Colonic mucosa (tissue), 4 donors: ENCODE data around the gene KDM7A. TPM values are rescaled to one million over a fixed set of nuclear protein-coding genes. Genes with fewer than 3 reads are reported as not detected.

Experiments
- DNase-seq: peaks from one replicate; pipeline ENCODE4 v3.0.0-alpha.2; 2020
- H3K27ac ChIP-seq: fragments of 200-600 bp; one replicate; pipeline ENCODE4 v1.8.0; 2021
- H3K27me3 ChIP-seq: fragments of 200-600 bp; one replicate; pipeline ENCODE4 v1.8.0; 2021
- H3K36me3 ChIP-seq: fragments of 200-600 bp; one replicate; pipeline ENCODE4 v1.8.0; 2021
- H3K4me1 ChIP-seq: fragments of 200-600 bp; one replicate; pipeline ENCODE4 v1.8.0; 2021; ENCODE audit warnings: mild to moderate bottlenecking
- H3K4me3 ChIP-seq: fragments of 200-600 bp; one replicate; pipeline ENCODE4 v1.8.0; 2021
- H3K9ac ChIP-seq, 2 donors: one replicate each; pipeline ENCODE4 v1.7.0; 2013; ENCODE audit warnings: control low read depth in 2 of 2, low read depth in 2 of 2, low read length in 2 of 2
- H3K9me3 ChIP-seq: fragments of 200-600 bp; one replicate; pipeline ENCODE4 v1.8.0; 2021
- intact Hi-C: fragments of 100-400 bp; cut with DNase I; formaldehyde crosslinking; loops from one replicate; pipeline ENCODE4 v1.14.1; 2022
- total RNA-seq, 2 donors: library from RNA; stranded (reverse); fragmentation: NEBNext Ultra II Directional in 1 of 2; extraction: Animal tissue kit (Norgen Biotek cat#: 25700) in 1 of 2; gene quantifications; one replicate each; pipeline ENCODE4 v1.2.1, GENCODE V29; 2021
- TF ChIP-seq, protein P1 (sequence below): fragments of 200-600 bp; IDR thresholded peaks from one replicate; pipeline ENCODE4 v1.8.0; 2022; ENCODE audit warnings: antibody characterized with exemption, mild to moderate bottlenecking
- donor health status: healthy.
- donor health status: DM: no; HTN: no; CAD: no.
- donor health status: DM: no; HTN: no; CAD: no.

Gene KDM7A
- total RNA-seq, 2 donors from 2014 or later: 14.7 to 37.5 TPM

DNA sequence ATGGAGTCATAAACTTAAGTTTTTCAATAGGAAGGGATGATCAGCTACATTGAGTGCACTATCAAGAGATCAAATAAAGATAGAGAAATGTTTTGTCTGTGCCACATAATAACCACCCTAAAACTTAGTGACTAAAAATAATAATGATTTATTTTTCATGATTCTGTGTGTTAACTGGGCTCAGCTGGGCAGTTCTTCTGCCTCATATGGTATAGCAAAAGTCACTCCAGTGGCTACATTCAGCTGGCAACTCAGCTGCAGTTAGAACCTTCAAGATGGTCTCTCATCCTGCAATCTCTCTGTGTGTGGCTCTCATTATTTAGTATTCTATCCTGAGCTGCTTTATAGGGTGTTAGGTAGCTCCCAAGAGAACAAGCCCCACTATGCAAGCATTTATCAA, 106.2 kb downstream of the KDM7A start:
- Histone ChIP-seq H3K4me1 (no peaks in the 10 kb centered on the region), H3K27ac (no peak overlapping the region), H3K4me3 (no peak overlapping the region), H3K9ac (no peak overlapping the region), H3K9me3 (no peaks in the 10 kb centered on the region), H3K36me3 (no peaks in the 10 kb centered on the region), H3K27me3 (no peaks in the 10 kb centered on the region)
- intact Hi-C loops: no loop called here
- no peak for DNase-seq
- TF ChIP-seq, protein P1, sequence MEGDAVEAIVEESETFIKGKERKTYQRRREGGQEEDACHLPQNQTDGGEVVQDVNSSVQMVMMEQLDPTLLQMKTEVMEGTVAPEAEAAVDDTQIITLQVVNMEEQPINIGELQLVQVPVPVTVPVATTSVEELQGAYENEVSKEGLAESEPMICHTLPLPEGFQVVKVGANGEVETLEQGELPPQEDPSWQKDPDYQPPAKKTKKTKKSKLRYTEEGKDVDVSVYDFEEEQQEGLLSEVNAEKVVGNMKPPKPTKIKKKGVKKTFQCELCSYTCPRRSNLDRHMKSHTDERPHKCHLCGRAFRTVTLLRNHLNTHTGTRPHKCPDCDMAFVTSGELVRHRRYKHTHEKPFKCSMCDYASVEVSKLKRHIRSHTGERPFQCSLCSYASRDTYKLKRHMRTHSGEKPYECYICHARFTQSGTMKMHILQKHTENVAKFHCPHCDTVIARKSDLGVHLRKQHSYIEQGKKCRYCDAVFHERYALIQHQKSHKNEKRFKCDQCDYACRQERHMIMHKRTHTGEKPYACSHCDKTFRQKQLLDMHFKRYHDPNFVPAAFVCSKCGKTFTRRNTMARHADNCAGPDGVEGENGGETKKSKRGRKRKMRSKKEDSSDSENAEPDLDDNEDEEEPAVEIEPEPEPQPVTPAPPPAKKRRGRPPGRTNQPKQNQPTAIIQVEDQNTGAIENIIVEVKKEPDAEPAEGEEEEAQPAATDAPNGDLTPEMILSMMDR: no peak

DNA sequence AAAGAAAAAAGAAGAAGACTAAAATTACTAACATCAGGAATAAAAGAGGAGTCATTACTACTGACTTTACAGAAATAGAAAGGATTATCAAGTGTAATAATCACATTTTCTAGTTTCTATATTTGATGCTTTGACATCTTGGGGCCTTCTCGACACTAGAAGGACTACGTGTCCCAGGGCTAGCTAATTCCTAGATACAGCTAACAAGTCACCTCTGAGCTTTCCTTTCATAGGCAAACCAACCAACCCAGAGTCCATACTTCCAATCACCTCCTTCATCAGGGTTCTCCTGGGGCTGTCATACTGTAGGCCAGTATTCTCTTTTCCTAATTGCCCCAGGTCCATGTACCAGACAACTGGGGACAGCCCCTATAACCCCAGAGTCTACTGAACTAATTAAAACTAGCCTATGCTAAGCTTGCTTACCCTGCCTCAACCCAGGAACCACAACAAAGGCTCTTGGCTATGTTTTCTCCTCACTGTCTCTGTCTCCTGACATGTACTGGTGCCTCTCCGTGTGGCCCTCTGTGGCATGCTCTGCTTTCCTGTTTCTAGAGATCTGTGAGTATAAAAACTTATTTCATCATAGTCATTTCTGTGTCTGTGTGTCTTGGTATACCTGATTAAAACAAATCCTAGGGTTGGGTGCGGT, 107.4 kb downstream of the KDM7A start:
- Histone ChIP-seq H3K4me1 (no peaks in the 10 kb centered on the region), H3K9me3 (no peaks in the 10 kb centered on the region), H3K9ac (no peak overlapping the region), H3K36me3 (no peaks in the 10 kb centered on the region), H3K27ac (no peak overlapping the region), H3K27me3 (no peaks in the 10 kb centered on the region), H3K4me3 (no peak overlapping the region)
- DNase-seq: no peak
- TF ChIP-seq, protein P1: no peak
- intact Hi-C loops: no loop called here

DNA sequence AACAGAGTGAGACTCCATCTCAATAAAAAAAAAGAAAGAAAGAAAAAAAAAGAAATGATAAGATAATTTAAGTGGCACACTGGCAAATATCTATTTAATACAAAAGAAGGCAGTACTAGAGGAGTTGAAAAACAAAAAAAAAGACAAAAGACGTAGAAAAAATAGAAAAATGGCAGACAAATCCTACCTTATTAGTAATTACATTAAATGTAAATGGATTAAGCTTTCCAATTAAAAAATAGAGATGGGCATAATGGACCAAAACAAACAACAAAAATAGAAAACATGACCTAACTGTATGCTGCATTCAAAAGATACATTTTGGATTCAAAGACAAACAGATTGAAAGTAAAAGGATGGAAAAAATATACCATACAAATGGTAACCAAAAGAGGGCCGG, 108.8 kb downstream of the KDM7A start:
- intact Hi-C loops: no loop called here
- no peaks in the 10 kb centered on the region for H3K4me1 ChIP-seq
- H3K9ac ChIP-seq: no peak overlapping the region
- H3K27ac ChIP-seq: no peak overlapping the region
- no peak overlapping the region for H3K4me3 ChIP-seq
- H3K36me3 ChIP-seq: no peaks in the 10 kb centered on the region
- H3K9me3 ChIP-seq: no peaks in the 10 kb centered on the region
- TF ChIP-seq, protein P1: no peak
- no peak for DNase-seq
- no peaks in the 10 kb centered on the region for H3K27me3 ChIP-seq

DNA sequence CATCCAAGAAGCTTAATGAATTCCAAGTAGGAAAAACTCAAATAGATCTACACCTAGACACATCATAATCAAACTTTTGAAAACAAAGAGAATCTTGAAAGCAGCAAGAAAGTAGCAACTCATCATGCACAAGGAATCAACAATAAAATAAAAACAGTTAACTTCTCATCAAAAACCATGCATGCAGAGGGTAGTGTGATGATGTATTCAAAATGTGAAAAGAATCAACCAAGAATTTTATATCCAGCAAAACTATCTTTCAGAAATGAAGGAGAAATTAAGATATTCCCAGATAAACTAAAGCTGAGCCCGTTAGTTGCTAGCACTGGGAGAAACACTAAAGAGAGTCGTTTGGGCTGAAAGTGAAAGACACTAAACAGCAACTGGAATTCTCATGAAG, 109.7 kb downstream of the KDM7A start:
- Histone ChIP-seq H3K9me3 (no peaks in the 10 kb centered on the region), H3K36me3 (no peaks in the 10 kb centered on the region), H3K4me1 (no peaks in the 10 kb centered on the region), H3K4me3 (no peak overlapping the region), H3K27me3 (no peaks in the 10 kb centered on the region), H3K27ac (no peak overlapping the region), H3K9ac (no peak overlapping the region)
- TF ChIP-seq, protein P1: no peak
- DNase-seq: no peak
- intact Hi-C loops: no loop called here

DNA sequence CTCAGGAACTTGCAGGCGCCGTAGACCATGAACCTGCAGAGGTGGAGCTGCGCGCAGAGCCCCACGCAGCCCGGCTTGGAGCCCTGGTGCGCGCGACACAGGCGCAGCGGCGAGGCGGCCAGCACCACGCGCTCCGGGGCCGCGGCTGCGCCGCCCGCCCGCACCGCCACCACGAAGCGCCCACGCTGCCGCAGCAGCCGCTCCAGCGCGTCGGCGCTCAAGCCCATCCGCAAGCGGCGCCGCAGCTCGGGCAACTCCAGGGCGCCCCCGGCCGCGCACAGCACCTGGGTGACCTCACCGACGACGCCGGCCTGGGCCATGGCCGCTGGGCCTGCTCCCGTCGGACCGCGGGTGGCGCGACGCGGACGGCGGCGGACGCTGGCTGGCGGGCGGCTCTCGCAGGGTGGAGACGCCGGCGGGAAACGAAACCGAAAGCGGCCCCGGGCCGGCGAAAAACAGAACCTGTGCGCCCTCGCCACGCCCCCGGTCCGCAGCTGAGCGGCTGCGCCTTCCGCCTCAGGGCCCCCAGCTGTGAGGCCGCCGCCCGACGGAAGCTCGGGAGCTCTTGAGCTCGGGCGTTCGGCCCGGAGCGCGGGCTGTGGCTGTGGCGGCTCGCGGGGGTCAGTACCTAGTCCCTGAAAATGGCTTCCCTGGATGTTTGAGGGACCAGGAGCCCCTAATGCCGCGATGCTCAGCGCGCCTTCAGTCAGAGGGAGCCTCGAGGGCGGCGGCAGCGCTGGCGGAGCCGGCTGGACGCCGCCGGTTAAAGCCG, 114.1 kb downstream of the KDM7A start, which contains the start of gene PARP12:
Gene PARP12, minus strand, starts transcription at position 424 of the 772 bp plus-strand sequence. Its CDS starts 104 bp downstream, at position 320.
- no peaks in the 10 kb centered on the region for H3K36me3 ChIP-seq
- peak within 1 kb of the TSS; percentile 69 for H3K4me3 ChIP-seq
- TF ChIP-seq, protein P1: no peak
- no peaks in the 10 kb centered on the region for H3K9me3 ChIP-seq
- H3K27me3 ChIP-seq: no peaks in the 10 kb centered on the region
- peaks cover 11% of the 10 kb centered on the region for H3K4me1 ChIP-seq
- intact Hi-C loops: no loop called here
- DNase-seq: peak; percentile 95
- peak within 1 kb of the TSS; percentile 81 to 86 for H3K9ac ChIP-seq
- peak within 1 kb of the TSS; percentile 89 for H3K27ac ChIP-seq
